HepG2 (cell line): ENCODE results near the gene ZCCHC3. TPM values are rescaled to one million over a fixed set of nuclear protein-coding genes. Genes with fewer than 3 reads are reported as not detected.
A peak's percentile ranks its signal among the peaks of the same experiment; 100 is the strongest.

ENCODE experiments used
- GABPA ChIP-seq, 2 experiments: IDR thresholded peaks; 2 replicates each; pipeline ENCODE4 v1.6.1; 2011 to 2016; ENCODE audit warnings: low read depth in 2 of 2, low read length in 1 of 2, missing biosample characterization in 1 of 2, missing genetic modification characterization in 1 of 2
- HMGA1 ChIP-seq: sonication (generic); formaldehyde crosslinking; conservative IDR thresholded peaks from 2 replicates; pipeline ENCODE4 v1.4.0; 2020; ENCODE audit warnings: missing genetic modification reagents
- HNF1A ChIP-seq, 2 experiments: sonication (generic) in 1 of 2; formaldehyde crosslinking in 1 of 2; IDR thresholded peaks; 2 replicates each; pipeline versions ENCODE4 v1.4.0 to v1.6.1; 2016 to 2020; ENCODE audit warnings: borderline replicate concordance in 1 of 2, low read depth in 1 of 2, mild to moderate bottlenecking in 1 of 2, missing genetic modification reagents in 1 of 2
- KAT2B ChIP-seq: fragments of 150-350 bp; IDR thresholded peaks from 2 replicates; pipeline ENCODE4 v1.6.1; 2014; ENCODE audit warnings: low read depth, low read length, borderline replicate concordance
- RFX1 ChIP-seq: fragments of 450-650 bp; IDR thresholded peaks from 2 replicates; pipeline ENCODE4 v1.6.1; 2017
- SOX5 ChIP-seq: IDR thresholded peaks from 2 replicates; pipeline ENCODE4 v1.6.1; 2016; ENCODE audit warnings: borderline replicate concordance
- polyA plus RNA-seq, 8 experiments: library from polyadenylated mRNA; depleted of rRNA in 3 of 8; stranded (reverse) in 7 of 8; unstranded in 1 of 8; fragments of >200 nt; fragmentation: Illumina TruSeq in 4 of 8; extraction: Trizol in 4 of 8; gene quantifications; 2 replicates each; pipeline versions ENCODE4 v1.2.1 to v1.2.3, GENCODE V29; 2011 to 2016; ENCODE audit warnings: low read depth in 4 of 8, missing spikeins in 1 of 8, mixed read lengths in 1 of 8; ENCODE audit not compliant: insufficient read depth in 1 of 8
- total RNA-seq, 5 experiments: library from RNA; depleted of rRNA; stranded (reverse); fragments of >200 nt; fragmentation: Illumina TruSeq; extraction: Trizol; gene quantifications; 2 replicates each; pipeline ENCODE4 v1.2.3, GENCODE V29; 2016; ENCODE audit warnings: low read depth in 1 of 5
- TF ChIP-seq, protein P1 (sequence below): sonication (generic); formaldehyde crosslinking; IDR thresholded peaks from 2 replicates; pipeline ENCODE4 v1.5.0; 2020; ENCODE audit warnings: mild to moderate bottlenecking, missing genetic modification reagents, borderline replicate concordance
- TF ChIP-seq, protein P2 (sequence below): sonication (generic); formaldehyde crosslinking; IDR thresholded peaks from 2 replicates; pipeline ENCODE4 v1.4.0; 2020; ENCODE audit warnings: missing genetic modification reagents, borderline replicate concordance
- TF ChIP-seq, protein P3 (sequence below): sonication (generic); formaldehyde crosslinking; IDR thresholded peaks from 2 replicates; pipeline ENCODE4 v1.5.0; 2020; ENCODE audit warnings: mild to moderate bottlenecking, missing genetic modification reagents

Gene ZCCHC3
- total and polyA plus RNA-seq, 2 of the 13 experiments (the other 11 are each of a cell fraction or from before 2014, with no cell fraction given), result 46.6 to 63.0 TPM

DNA sequence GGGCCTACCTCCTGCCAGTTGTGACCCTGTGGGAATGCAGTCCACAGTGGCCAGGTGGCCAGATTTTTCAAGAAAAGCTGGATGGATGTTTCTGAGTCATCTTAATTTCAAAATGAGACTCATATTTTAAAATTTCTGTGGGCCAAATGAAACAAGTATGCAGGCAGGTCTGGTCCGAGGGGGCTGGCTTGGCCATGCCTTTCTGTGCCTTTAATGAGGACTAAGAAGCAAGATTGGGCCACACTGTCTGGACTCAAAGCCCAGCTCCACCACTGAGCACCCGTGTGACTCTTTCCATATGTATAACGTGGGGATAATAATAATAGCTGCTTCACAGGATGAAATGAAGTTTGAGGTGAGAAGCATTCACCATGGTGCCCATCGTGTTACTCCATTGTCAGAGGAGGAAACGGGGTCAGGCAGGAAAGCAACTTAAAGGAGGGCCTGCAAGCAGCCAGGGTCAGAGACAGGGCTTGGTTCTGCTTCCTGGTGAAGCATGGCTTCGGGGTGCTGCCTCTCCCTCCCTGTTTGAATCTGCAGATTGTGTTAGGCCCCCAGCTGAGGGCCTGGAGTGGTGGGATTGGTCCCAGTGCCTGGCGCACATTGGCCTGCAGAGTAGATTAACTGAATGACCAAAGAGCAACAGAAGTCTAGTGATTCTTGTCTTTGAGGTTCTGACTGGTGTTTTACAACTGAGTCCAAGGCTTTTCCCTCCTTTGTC is 31.8 kb downstream of the ZCCHC3 start (continued):
- TF ChIP-seq, protein P1, sequence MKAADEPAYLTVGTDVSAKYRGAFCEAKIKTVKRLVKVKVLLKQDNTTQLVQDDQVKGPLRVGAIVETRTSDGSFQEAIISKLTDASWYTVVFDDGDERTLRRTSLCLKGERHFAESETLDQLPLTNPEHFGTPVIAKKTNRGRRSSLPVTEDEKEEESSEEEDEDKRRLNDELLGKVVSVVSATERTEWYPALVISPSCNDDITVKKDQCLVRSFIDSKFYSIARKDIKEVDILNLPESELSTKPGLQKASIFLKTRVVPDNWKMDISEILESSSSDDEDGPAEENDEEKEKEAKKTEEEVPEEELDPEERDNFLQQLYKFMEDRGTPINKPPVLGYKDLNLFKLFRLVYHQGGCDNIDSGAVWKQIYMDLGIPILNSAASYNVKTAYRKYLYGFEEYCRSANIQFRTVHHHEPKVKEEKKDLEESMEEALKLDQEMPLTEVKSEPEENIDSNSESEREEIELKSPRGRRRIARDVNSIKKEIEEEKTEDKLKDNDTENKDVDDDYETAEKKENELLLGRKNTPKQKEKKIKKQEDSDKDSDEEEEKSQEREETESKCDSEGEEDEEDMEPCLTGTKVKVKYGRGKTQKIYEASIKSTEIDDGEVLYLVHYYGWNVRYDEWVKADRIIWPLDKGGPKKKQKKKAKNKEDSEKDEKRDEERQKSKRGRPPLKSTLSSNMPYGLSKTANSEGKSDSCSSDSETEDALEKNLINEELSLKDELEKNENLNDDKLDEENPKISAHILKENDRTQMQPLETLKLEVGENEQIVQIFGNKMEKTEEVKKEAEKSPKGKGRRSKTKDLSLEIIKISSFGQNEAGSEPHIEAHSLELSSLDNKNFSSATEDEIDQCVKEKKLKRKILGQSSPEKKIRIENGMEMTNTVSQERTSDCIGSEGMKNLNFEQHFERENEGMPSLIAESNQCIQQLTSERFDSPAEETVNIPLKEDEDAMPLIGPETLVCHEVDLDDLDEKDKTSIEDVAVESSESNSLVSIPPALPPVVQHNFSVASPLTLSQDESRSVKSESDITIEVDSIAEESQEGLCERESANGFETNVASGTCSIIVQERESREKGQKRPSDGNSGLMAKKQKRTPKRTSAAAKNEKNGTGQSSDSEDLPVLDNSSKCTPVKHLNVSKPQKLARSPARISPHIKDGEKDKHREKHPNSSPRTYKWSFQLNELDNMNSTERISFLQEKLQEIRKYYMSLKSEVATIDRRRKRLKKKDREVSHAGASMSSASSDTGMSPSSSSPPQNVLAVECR, result no peak
- no peak for TF ChIP-seq HMGA1 (CRISPR knock-in tag)
- TF ChIP-seq SOX5, result no peak
- TF ChIP-seq RFX1, result no peak
- no peak for TF ChIP-seq KAT2B
- TF ChIP-seq, protein P2, sequence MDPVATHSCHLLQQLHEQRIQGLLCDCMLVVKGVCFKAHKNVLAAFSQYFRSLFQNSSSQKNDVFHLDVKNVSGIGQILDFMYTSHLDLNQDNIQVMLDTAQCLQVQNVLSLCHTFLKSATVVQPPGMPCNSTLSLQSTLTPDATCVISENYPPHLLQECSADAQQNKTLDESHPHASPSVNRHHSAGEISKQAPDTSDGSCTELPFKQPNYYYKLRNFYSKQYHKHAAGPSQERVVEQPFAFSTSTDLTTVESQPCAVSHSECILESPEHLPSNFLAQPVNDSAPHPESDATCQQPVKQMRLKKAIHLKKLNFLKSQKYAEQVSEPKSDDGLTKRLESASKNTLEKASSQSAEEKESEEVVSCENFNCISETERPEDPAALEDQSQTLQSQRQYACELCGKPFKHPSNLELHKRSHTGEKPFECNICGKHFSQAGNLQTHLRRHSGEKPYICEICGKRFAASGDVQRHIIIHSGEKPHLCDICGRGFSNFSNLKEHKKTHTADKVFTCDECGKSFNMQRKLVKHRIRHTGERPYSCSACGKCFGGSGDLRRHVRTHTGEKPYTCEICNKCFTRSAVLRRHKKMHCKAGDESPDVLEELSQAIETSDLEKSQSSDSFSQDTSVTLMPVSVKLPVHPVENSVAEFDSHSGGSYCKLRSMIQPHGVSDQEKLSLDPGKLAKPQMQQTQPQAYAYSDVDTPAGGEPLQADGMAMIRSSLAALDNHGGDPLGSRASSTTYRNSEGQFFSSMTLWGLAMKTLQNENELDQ (CRISPR knock-in tag), result no peak
- no peak for TF ChIP-seq HNF1A (IDR thresholded peaks at IDR 0.05; ENCODE audit: low read depth)
- TF ChIP-seq HNF1A (CRISPR knock-in tag; IDR thresholded peaks at IDR 0.05; ENCODE audit: borderline replicate concordance), result peak; percentile 18; the same call in 1 of the 2 replicates
- TF ChIP-seq, protein P3, sequence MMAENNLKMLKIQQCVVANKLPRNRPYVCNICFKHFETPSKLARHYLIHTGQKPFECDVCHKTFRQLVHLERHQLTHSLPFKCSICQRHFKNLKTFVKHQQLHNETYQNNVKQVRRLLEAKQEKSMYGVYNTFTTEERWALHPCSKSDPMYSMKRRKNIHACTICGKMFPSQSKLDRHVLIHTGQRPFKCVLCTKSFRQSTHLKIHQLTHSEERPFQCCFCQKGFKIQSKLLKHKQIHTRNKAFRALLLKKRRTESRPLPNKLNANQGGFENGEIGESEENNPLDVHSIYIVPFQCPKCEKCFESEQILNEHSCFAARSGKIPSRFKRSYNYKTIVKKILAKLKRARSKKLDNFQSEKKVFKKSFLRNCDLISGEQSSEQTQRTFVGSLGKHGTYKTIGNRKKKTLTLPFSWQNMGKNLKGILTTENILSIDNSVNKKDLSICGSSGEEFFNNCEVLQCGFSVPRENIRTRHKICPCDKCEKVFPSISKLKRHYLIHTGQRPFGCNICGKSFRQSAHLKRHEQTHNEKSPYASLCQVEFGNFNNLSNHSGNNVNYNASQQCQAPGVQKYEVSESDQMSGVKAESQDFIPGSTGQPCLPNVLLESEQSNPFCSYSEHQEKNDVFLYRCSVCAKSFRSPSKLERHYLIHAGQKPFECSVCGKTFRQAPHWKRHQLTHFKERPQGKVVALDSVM (CRISPR knock-in tag), result no peak
- TF ChIP-seq GABPA (IDR thresholded peaks at IDR 0.05; ENCODE audit: low read depth, low read length), result no peak
- TF ChIP-seq GABPA (CRISPR knock-in tag; IDR thresholded peaks at IDR 0.05; ENCODE audit: low read depth), result no peak
